GM04503 (cell line): ENCODE measurements around the gene TEX35.
A peak's percentile ranks its signal among the peaks of the same experiment; 100 is the strongest.
"Not testable (repeated sequence)": the region's sequence is repeated elsewhere in the genome, so short reads cannot be mapped to it uniquely, and the experiment has no call there.

Source experiments
- DNase-seq: peaks from one replicate; pipeline ENCODE4 v3.0.0-alpha.2; 2012; ENCODE audit warnings: low read depth

The TEX35 gene

GRCh38 chr1:178495158-178495557, 17.8 kb upstream of the TEX35 start:
- no peak for DNase-seq

DNA sequence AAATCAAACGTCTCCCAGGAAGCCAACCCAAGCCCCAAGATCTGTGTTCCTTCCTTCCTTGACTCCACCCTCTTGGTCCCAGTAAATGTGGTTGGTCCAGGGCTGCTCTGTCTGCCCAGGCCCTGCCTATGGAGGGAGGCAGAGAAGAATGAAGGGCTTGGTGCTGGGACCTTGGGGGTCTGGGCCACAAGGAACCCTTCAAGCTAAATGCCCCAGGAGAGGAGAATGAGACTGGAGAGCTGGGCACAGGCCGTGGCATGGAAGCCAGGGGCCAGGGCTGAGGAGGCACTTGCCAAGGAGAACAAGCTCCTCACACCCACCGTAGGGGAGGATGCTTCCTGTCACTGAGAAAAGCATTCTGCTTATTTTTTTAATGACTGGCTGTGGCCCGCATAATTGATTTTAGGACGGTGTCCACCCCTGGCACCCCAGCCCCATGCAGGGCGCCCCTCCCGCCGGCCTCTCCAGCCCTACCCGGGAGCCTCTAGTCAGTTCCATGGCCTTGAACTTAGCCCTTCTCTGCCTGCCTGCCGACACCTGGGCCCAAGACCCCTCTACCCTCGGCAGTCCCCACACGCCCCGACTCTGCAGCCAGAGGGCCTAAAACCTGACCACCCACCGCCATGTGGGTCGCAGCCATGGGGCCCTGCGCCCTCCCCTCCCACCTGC, 17.0 kb upstream of the TEX35 start:
- DNase-seq, result no peak

DNA sequence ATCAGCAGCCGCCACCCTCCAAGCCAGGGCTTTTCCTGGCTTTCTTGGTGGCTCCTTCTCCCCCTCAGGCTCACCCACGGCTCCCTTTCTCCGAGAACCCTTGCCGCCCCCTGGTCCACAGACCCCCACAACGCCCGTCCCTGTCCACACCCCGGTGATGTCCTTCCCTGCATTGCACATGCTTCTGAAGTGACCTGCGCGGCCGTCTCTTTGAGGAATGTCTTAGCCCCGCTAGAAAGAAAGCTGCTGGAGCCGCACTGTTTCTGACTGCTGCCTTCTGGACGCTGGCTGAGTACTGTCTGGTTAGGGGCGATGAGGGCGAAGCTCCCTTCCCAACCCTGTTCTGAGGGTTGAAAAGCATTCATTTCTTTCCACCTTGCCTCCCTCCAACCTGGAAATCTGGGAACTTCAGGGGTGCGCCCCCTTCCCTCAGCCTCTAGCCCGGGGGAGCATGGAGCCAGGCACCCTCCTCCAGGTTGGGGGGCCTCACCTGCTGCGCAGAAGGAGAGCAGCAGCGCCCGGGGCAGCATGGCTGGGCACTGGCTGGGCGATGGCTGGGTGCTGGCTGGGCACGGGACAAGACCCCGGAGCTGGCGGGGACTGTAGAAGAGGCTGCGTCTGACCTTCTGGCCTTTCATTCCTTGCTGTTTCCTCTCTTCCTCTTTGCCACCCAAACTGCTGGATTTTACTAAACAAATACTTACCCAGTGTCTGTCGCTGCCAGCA, 16.3 kb upstream of the TEX35 start, which contains the start of gene CLEC20A:
TSS of gene CLEC20A (minus strand) at position 555 of the 726 bp plus-strand sequence. CDS start at position 530, 25 bp downstream.
- no peak for DNase-seq

DNA sequence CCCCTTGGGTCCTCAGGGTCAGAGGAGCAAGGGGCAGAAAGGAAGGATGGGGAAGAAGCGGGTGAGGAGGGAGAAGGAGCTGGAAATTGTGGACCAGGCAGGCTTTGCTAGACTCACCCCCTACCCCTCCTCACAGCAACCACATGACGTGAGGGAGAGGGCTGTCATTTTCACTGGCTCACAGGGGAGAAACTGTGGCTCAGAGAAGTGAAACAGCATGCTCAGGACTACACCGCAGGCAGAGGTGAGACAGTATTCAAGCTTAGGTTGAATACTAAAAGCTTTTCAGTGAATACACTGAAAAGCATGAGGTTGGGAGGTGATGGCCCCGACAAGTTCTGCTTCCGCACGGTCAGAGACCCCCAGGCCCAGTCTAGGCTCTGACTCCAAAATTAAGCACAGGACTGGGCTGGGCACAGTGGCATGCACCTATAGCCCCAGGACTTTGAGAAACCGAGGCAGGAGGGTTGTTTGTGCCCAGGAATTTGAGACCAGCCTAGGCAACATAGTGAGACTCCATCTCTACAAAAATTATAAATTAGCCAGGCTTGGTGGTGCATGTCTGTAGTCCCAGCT, 14.9 kb upstream of the TEX35 start:
- DNase-seq, result no peak

DNA sequence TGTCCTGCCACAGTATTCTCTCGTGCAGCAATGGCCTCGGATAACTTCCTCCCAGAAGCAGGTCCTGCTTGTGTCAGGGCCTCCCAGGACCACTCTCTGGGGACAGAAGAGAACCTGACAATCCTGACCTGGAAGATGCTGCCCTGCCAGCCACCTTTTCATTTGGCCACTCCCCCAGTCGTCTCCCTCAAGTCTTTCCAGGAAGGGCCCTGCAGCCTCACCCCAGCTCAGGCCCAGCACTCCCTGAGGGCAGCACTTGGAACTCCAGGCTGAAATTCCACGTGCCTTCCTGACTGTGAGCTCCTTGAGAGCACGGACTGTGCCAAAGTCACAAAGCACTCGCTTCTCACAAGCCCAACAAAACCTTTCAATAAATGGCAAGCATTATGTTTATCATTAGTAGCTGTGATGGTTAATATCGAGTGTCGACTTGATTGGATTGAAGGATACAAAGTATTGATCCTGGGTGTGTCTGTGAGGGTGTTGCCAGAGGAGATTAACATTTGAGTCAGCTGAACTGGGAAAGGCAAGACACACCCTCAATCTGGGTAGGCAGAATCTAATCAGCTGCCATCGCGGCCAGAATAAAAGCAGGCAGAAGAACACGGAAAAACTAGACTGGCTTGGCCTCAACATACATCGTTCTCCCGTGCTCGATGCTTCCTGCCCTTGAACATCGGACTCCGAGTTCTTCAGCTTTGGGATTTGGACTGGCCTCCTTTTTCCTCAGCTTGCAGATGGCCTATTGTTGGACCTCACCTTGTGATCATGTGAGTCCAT, 13.8 kb upstream of the TEX35 start:
- no peak for DNase-seq

DNA sequence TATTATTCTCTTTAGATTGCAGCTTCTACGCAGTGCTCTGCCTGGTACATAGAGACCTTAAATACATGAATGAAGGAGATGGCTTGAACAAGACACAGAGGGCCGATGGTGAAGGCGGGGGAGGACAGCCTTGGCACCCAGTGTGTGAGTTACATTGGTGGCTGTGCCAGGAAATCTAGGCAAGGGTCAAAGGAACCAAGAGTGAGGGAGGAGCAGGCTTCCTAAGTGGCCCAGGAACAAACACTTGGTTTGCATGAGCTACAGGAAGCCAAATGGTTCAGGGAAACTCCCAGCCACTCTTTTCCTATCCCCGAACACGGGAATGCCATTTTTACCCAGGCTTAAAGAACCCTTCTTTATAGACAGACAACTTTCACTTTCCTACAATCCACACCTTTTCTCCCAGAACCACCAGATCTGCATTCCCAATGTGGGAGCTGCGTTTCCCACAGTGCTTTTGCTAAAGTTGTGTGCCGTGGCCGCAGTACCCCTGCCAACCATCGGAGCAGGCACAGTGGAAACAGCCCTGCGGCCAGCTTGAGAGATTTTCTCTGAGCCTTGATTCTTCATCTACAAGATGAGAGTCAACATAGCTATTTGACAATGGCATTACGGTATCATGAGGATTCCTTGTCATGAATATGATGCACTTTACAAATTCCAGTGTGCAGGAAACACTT, 12.7 kb upstream of the TEX35 start:
- DNase-seq, result no peak

DNA sequence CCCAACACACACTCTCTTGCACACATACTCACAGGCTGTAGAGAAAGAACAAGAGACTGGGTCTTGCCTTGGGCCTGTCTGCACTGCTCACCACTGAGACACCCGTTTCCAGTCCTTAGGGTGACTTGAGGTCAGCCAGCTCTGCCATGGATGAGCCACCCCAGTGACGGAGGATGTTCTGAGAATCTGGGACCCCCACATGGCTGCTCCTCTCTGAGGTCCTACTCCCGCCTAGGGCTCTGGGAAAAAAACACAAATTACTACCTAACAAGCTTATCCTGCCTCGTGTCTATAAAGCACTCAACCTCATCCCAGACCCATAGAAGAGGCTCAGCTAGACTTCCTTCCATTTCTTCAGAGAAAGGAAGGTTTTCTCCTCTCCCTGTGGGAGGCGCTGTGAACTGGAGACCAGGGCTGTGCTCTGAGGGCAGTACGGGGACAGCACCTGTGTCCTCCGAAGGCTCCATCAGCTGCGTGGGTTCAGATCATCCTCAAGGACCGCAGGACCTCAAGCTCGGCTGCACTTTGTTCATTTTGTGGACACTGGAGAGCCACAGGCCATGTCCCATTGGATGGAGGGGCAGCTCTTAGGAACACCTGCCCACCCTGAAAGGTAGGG, 11.9 kb upstream of the TEX35 start:
- no peak for DNase-seq

GRCh38 chr1:178501705-178502329, 11.1 kb upstream of the TEX35 start:
- no peak for DNase-seq

DNA sequence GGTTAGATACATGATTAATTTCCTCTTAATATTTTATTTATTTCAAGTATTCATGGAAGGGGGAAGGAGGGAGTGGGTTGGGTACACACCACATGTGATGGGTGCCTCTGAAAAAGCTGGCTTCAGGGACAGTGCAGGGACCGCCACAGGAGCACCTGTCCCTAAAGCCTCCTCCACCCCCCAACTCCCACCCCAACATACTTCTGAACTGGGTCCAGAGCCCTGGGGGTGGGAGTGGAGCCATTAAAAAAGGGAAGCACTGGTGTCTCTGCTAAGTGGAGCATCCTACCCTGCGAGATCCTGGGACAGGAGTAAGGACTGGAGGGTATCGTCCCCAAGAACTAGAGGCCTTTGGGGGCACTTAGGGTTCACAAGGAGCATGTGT, 10.6 kb upstream of the TEX35 start:
- no peak for DNase-seq

DNA sequence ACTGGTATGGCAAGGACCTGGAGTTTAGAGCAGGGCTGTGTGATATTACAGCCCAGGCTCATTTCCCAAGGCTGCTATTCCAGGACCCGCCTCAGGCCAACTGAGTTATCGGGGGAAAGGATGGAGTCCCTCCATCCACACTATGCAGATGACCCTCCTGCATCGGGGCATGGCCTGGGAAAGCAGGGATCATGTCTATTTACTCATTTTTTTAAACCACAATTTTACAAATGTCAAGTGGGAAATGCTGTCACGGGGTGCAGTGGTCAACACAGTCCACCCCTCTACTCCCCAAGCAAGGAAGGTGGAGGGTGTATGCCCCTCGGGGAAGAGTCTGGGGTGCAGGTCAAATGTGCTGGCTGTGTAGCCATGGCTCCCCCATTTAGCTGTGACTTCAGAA, 10.1 kb upstream of the TEX35 start:
- DNase-seq, result no peak

DNA sequence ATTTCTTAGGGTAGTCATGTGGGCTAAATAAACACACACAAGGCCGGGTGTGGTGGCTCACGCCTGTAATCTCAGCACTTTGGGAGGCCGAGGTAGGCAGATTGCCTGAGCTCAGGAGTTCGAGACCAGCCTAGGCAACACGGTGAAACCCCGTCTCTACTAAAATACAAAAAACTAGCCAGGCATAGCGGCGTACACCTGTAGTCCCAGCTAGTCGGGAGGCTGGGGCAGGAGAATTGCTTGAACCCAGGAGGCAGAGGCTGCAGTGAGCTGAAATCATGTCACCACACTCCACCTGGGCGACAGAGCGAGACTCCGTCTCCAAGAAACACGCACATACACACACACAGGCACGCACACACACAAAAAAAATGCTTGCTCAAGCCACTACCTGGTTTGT, 9.6 kb upstream of the TEX35 start:
- DNase-seq, result not testable (repeated sequence)

GRCh38 chr1:178503849-178504248, 9.1 kb upstream of the TEX35 start:
- no peak for DNase-seq

DNA sequence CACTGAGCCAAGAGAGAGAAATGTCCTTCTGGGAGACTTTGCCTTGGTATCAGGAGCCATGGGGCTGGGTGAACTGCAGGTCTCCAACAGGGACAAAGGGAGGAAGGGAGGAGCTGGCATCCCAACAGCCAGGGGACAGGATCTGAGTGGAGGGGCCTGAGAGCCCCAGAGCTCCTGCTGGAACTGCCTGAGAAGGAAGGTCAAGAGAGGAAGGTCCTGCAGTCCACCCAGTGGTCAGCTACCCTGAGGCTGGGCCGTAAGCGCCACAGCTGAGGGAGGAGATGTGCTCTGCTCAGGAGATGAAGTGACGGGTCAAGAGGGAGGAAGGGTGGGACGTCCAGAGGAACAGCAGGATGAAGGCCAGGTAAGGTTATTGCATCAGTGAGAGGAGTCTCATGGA, 8.6 kb upstream of the TEX35 start:
- DNase-seq, result no peak

DNA sequence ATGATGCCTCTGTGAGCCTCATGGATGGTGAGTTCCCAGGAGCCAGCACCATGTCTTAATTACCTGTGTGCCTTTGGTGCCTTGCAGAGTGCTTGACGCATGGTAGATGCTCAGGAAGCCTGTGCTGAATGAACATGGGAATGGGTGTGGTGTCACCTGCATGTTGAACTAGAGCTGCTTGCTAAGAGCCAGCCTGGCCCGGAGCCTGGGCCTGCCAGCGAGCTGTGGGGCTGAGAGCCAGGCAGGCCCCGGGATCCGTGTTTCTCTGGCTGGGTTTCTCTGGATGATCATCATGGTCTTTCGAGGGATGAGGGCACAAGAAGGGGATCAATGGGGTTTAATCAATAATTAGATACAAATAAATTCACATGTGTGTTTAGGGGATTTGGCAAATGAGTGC, 6.7 kb upstream of the TEX35 start:
- DNase-seq, result no peak

DNA sequence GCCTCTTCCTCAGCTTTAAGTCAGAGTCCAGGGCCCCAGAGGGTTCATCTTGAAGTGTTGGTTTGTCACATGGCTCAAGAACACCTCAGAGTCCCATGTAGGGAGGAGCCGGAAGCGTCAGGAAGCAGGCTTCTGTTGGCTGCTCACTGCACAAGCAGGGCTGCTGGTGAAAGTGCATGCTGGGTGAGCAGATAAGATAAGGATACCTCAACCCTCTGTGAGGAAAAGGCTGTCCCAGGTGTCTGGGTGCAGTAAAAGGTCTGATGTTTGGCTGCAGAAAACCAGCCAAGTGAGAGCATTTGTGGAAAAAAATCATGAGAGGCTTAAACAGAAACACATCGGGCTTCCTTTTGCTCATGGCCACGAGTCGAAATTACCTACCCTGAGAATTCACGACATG, 6.2 kb upstream of the TEX35 start:
- no peak for DNase-seq

GRCh38 chr1:178509414-178510007, 3.4 kb upstream of the TEX35 start:
- no peak for DNase-seq

GRCh38 chr1:178510155-178510554, 2.8 kb upstream of the TEX35 start:
- DNase-seq, result no peak

DNA sequence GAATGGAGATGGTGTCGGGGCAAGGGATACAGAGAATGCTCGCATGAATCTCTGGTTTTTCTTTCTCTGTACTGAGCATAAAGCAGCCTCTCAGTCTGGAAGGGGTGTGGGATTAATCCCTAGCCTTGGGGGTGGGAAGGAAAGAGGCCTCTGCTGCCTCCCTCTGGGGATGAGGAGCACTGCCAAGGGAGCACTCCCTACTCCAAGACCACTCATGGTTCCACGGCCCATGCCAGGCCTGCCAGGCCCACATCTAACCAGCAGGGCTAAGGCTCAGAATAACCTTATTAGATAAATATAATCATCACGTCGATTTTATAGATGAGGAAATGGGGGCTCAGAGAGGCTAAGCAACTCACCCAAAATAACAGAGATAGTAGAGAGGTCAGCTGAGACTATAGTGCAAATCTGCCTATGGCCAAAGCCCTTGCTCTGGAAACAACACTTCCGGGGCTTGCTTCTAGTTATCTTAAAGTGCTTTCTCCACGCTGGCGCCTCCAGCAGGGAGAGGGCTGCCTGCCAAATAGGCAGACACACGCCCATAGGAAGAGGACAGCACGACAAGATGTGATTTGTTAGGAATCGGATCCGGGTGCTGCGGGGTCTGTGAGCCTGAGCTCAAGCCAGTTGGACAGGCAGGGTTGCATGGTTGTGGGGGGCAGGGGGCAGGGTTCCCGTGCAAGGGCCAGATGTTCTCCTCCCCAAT, 522 bp downstream of the TEX35 start:
- DNase-seq, result peak; percentile 19

GRCh38 chr1:178516110-178516509, 3.2 kb downstream of the TEX35 start:
- DNase-seq, result no peak

DNA sequence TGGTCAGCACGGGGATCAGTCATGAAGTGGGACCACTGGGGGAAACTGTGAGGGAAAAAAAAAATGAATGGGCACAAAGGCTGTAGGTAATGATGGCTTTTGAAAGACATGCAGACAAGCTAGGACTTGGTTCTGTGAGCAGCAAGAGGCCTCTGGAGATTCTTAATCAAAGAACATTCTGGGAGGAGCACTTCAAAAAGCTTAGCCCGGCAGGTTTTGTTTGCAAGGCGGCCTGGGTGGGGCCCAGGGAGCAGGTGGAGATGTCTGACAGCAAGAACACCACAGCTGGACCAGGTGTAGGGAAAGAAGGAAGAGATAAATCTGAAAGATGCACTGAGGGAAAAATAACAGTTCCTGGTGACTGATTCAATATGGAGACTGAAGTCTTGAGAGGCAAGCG, 6.0 kb downstream of the TEX35 start:
- DNase-seq, result no peak
